Activated CD4-positive, alpha-beta T cell treated with anti-CD3 and anti-CD28 coated beads, Interleukin-2, amount 50 U/mL, for 24 hours (primary cell): Measurements from ENCODE around the gene CCDC116.
"Not testable (repeated sequence)": the region's sequence is repeated elsewhere in the genome, so short reads cannot be mapped to it uniquely, and the experiment has no call there.

ENCODE experiments used
- DNase-seq, 2 donors: peaks; one replicate each; pipeline ENCODE4 v3.0.0-alpha.2; 2020; ENCODE audit warnings: low read depth in 1 of 2, low spot score in 1 of 2

CCDC116 gene

GRCh38 chr22:21606775-21607174 is 25.8 kb upstream of the CCDC116 start:
- DNase-seq, result no peak

GRCh38 chr22:21609556-21610157 is 22.9 kb upstream of the CCDC116 start:
- not testable (repeated sequence) for DNase-seq

- no peak for DNase-seq
Observed at GRCh38 chr22:21611210-21611977, 21.2 kb upstream of the CCDC116 start.

GRCh38 chr22:21612858-21613257 is 19.7 kb upstream of the CCDC116 start:
- no peak for DNase-seq

GRCh38 chr22:21613553-21614233 is 18.9 kb upstream of the CCDC116 start:
- DNase-seq, result no peak

- DNase-seq, result no peak
Observed at GRCh38 chr22:21615731-21616130, 16.8 kb upstream of the CCDC116 start.

GRCh38 chr22:21617337-21617736 is 15.2 kb upstream of the CCDC116 start:
- not testable (repeated sequence) for DNase-seq

- no peak for DNase-seq
Observed at GRCh38 chr22:21621025-21621424, 11.5 kb upstream of the CCDC116 start.

- no peak for DNase-seq
Observed at GRCh38 chr22:21622011-21622918, 10.3 kb upstream of the CCDC116 start.

GRCh38 chr22:21622919-21623647 is 9.5 kb upstream of the CCDC116 start:
- DNase-seq, result no peak

- no peak for DNase-seq
Observed at GRCh38 chr22:21623648-21623970, 9.0 kb upstream of the CCDC116 start.

- no peak for DNase-seq
Observed at GRCh38 chr22:21624120-21624879, 8.3 kb upstream of the CCDC116 start.

GRCh38 chr22:21624880-21625791 is 7.4 kb upstream of the CCDC116 start:
- no peak for DNase-seq

GRCh38 chr22:21626073-21626734 is 6.4 kb upstream of the CCDC116 start:
- DNase-seq, result no peak

GRCh38 chr22:21626735-21627469 is 5.7 kb upstream of the CCDC116 start:
- no peak for DNase-seq

- DNase-seq, result no peak
Observed at GRCh38 chr22:21628386-21629254, 3.9 kb upstream of the CCDC116 start.
